Bronchial epithelial cell (primary cell): ENCODE measurements around the gene PPM1G. TPM values are rescaled to one million over a fixed set of nuclear protein-coding genes. Genes with fewer than 3 reads are reported as not detected.

Source experiments
- DNase-seq: peaks from one replicate; pipeline ENCODE4 v3.0.0-alpha.2; 2010; ENCODE audit warnings: low read depth
- FAIRE-seq: peaks from 2 replicates; lab custom pipeline; 2011; peaks lifted over from hg19 to GRCh38; lab: Jason Lieb, UNC
- H3K27me3 ChIP-seq: 2 replicates; pipeline ENCODE4 v1.5.1; 2011; ENCODE audit warnings: low read length; ENCODE audit not compliant: control insufficient read depth, insufficient read depth
- H3K36me3 ChIP-seq: 2 replicates; pipeline ENCODE4 v1.5.1; 2011; ENCODE audit warnings: low read length; ENCODE audit not compliant: control insufficient read depth, insufficient read depth
- H3K4me3 ChIP-seq: 2 replicates; pipeline ENCODE4 v1.5.1; 2011; ENCODE audit warnings: mild to moderate bottlenecking, low read depth, low read length, control low read depth
- total RNA-seq: library from RNA; depleted of rRNA; stranded (reverse); fragments of >200 nt; gene quantifications from 2 replicates; pipeline ENCODE4 v1.2.1, GENCODE V29; 2014
- TF ChIP-seq, protein P1 (sequence below): IDR thresholded peaks from 2 replicates; pipeline ENCODE4 v1.5.1; 2011; ENCODE audit warnings: mild to moderate bottlenecking, moderate library complexity, low read length, control low read depth, inconsistent platforms; ENCODE audit not compliant: insufficient read depth, severe bottlenecking

PPM1G gene
- total RNA-seq, 1 donor from 2014 or later = 143 TPM

DNA sequence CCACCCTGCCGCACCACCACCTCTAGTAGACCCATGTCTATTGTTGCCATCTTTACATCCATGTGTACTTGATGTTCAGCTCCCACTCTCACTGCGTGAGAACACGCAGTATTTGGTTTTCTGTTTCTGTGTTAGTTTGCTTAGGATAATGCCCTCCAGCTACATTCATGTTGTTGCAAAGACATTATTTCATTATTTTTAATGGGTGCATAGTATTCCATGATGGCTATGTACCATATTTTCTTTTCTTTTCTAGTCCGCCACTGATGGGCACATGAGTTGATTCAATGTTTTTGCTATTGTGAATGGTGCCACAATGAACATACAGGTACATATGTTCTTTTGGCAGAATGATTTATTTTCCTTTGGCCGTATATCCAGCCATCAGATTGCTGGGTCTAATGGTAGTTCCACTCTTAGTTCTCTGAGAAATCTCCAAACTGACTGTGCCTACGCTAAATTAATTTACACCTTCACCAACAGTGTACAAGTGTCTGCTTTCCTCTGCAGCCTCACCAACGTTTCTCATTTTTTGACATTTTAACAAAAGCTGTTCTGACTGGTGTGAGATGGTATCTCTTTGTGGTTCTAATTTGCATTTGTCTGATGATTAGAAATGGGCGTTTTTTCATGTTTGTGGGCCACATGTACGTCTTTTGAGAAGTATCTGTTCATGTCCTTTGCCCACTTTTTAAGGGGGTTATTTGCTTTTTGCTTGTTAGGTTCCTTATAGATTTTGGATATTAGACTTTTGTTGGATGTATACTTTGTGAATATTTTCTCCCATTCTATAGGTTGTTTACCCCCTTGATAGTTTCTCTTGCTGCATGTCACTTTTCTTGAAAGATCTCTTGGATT lies 18.3 kb downstream of the PPM1G start:
- no peak for FAIRE-seq
- Histone ChIP-seq H3K4me3 (no peak overlapping the region), H3K27me3 (no peaks in the 10 kb centered on the region), H3K36me3 (no peaks in the 10 kb centered on the region)
- no peak for DNase-seq
- TF ChIP-seq, protein P1, sequence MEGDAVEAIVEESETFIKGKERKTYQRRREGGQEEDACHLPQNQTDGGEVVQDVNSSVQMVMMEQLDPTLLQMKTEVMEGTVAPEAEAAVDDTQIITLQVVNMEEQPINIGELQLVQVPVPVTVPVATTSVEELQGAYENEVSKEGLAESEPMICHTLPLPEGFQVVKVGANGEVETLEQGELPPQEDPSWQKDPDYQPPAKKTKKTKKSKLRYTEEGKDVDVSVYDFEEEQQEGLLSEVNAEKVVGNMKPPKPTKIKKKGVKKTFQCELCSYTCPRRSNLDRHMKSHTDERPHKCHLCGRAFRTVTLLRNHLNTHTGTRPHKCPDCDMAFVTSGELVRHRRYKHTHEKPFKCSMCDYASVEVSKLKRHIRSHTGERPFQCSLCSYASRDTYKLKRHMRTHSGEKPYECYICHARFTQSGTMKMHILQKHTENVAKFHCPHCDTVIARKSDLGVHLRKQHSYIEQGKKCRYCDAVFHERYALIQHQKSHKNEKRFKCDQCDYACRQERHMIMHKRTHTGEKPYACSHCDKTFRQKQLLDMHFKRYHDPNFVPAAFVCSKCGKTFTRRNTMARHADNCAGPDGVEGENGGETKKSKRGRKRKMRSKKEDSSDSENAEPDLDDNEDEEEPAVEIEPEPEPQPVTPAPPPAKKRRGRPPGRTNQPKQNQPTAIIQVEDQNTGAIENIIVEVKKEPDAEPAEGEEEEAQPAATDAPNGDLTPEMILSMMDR = no peak

DNA sequence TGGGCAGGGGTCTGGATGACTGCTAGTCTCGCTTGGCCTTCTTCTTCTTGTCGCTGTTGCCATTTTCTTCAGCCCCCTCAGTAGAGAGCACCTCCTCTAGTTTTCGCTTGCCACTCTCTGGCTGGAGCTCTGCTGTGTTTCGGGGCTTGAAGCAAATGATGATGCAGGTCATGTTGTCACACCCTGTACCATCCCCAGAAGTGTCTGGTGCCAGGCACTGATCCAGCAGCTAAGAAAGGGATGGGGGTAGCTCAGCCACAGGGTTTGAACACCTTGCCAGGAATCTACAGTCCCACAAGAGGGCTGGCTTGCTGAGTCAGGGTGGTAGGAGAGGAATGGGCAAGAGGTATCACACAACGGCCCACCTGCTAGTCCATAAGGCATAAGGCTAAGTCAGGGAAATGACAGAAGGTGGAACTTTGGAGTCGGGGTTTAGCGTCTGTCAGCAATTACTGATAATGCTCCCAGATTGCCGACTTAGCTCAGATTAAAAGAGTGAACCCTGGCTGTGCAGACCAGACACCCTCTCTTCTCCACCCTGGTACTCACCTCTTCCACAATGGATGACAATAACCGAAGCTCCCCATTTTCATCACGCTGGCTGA lies 27.7 kb downstream of the PPM1G start:
- no peak for FAIRE-seq
- DNase-seq = no peak
- TF ChIP-seq, protein P1 = no peak
- no peak overlapping the region for H3K4me3 ChIP-seq
- no peaks in the 10 kb centered on the region for H3K27me3 ChIP-seq
- peaks cover 23% of the 10 kb centered on the region for H3K36me3 ChIP-seq

DNA sequence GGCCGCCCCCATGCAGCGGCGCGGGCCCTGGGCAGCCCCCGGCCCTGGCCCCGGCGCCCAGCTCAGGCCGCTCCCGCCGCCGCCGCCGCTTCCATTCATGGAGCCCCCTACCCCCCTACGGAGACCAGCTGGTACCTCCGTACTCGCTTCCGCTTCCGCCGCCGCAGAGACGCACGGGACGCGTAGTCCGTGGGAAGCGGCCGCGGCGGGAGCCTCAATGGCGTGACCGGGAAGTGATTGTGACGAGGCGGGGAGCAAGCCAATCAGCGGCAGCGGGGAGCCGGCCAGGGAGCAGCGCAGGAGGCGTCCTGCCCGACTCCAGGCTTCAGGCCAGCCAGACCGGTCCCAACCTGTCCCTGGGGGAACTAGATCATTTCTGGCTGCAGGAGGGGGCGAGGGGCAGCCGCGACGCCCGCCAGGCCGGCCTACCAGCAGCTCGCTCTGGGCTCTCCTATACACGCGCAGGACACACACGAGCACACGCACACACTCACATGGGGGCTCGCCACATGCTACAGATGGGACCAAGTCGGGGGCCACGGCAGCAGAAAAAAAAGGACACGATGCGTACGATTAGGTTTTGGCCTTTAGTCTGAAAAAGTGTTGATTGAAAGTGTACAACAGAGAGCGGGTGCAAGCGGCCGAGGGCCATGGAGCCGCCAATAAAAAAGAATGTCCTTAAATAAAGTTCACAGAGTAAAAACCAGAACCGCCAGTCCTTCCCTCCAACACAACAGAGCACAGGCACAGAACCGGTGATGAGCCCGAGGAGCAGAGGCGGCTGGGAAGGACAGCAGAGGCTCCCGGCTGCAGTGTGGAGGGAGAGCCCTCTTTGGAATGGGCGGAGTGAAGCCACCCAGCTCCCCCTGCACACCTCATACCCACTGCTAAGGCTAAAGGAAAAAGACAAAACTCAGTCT lies 28.5 kb downstream of the PPM1G start, which contains the start of gene ZNF513:
Gene ZNF513 (minus strand): TSS at position 109 of the 920 bp plus-strand sequence. CDS start 208 bp downstream, outside the sequence.
- no peaks in the 10 kb centered on the region for H3K27me3 ChIP-seq
- TF ChIP-seq, protein P1 = no peak
- peaks cover 28% of the 10 kb centered on the region for H3K36me3 ChIP-seq
- peak; percentile 92 for DNase-seq
- peak; percentile 68 for FAIRE-seq
- H3K4me3 ChIP-seq = peak within 1 kb of the TSS; percentile 84

DNA sequence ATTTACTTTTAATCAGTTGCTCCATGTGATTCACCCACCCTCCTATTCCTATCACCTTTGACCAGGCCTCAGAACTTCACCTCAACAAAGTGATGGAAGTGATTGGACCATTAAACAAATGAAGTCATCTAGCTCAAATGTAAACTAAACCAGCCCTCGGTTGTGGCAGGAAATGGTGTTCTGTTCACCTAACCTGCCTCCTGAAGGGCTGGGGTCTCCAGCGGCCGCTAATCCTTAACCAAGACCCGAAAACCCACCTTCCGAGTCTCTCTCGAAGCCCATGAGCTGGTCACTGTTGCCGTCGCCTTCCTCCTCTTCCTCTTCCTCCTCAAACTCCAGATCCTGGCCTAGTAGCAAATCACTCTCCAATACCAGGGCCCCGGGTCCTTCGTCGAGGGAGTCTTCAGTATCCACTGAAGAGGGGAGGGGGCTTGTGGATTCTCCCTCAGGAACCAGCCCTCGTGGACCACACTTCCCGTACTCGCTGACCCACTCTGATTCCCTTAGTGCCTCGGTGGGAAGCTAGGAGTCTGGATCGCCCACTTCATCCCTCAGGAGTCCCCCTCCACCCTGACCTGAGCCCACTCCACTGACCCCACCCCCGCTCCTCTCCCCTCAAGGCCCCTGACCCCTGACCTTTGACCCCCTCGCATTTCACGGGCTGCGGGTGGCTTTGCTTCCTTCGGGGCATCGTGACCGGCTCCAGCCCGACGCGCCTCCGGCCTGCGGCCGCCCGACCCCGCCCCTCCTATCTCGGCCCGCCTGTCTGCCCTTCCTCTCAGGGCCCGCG lies 29.4 kb downstream of the PPM1G start:
- H3K4me3 ChIP-seq = peak overlapping the region; percentile 84
- FAIRE-seq (no peak), DNase-seq (peak; percentile 57)
- peaks cover 31% of the 10 kb centered on the region for H3K36me3 ChIP-seq
- TF ChIP-seq, protein P1 = no peak
- no peaks in the 10 kb centered on the region for H3K27me3 ChIP-seq

DNA sequence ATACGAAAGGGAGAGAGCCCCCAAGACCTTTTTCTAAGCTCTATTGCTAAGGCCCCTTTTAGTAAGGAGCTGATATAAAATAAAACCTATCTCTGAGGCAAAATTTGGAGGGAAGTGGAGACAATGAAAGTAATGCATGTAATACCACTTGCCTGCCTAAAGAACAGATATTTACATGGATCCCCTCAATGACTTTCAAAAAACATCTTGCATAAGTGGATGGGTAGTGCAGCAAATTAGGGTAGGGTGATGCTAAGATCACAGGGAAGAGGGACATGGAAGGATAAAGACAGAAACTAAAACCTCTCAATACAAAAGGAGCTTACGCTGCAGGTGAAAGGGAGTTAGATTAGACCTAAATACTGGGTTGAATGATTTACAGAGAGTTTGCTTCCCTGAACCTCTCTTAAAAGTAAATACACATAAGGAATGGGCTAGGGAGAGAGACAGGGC lies 30.0 kb downstream of the PPM1G start:
- TF ChIP-seq, protein P1 = no peak
- DNase-seq (no peak), FAIRE-seq (no peak)
- no peaks in the 10 kb centered on the region for H3K27me3 ChIP-seq
- H3K4me3 ChIP-seq = peak overlapping the region; percentile 84
- peaks cover 29% of the 10 kb centered on the region for H3K36me3 ChIP-seq
